Peyer's patch (tissue), 4 donors: ENCODE measurements around the gene TIMD4. TPM values are rescaled to one million over a fixed set of nuclear protein-coding genes. Genes with fewer than 3 reads are reported as not detected.
A peak's percentile ranks its signal among the peaks of the same experiment; 100 is the strongest.

Source experiments
- DNase-seq, 3 donors: peaks; one replicate each; pipeline ENCODE4 v3.0.0-alpha.2; 2017 to 2019
- H3K27ac ChIP-seq, 4 donors: fragments of 200-600 bp; sonication (generic); one replicate each; pipeline ENCODE4 v1.5.1; 2016 to 2019
- H3K27me3 ChIP-seq, 2 donors: fragments of 200-600 bp; sonication (generic); one replicate each; pipeline ENCODE4 v1.5.1; 2019
- H3K36me3 ChIP-seq, 3 donors: fragments of 200-600 bp; sonication (generic); one replicate each; pipeline ENCODE4 v1.5.1; 2016 to 2019
- H3K4me1 ChIP-seq, 4 donors: fragments of 200-600 bp; sonication (generic); one replicate each; pipeline ENCODE4 v1.5.1; 2016 to 2019
- H3K4me3 ChIP-seq, 4 donors: fragments of 200-600 bp; sonication (generic); 1 replicate in 3 of 4; 2 replicates in 1 of 4; pipeline ENCODE4 v1.5.1; 2016 to 2019; ENCODE audit warnings: mild to moderate bottlenecking in 1 of 4
- H3K9me3 ChIP-seq, 4 donors: fragments of 200-600 bp; sonication (generic); one replicate each; pipeline ENCODE4 v1.5.1; 2016 to 2019; ENCODE audit warnings: mild to moderate bottlenecking in 1 of 4
- POLR2A ChIP-seq, 2 donors: fragments of 450-650 bp; IDR thresholded peaks; one replicate each; pipeline ENCODE4 v1.5.1; 2017; ENCODE audit warnings: antibody characterized with exemption in 2 of 2, mild to moderate bottlenecking in 2 of 2, moderate library complexity in 2 of 2
- total RNA-seq, 4 donors: library from RNA; depleted of rRNA; stranded (reverse); fragments of >200 nt; gene quantifications; one replicate each; pipeline ENCODE4 v1.1.0, GENCODE V29; 2016
- TF ChIP-seq, protein P1 (sequence below), 6 experiments: fragments of 450-650 bp in 4 of 6; fragments of 200-600 bp in 2 of 6; sonication (generic) in 1 of 6; IDR thresholded peaks; one replicate each; pipeline ENCODE4 v1.5.1; 2017 to 2019; ENCODE audit warnings: antibody characterized with exemption in 6 of 6, mild to moderate bottlenecking in 3 of 6, moderate library complexity in 1 of 6

Gene TIMD4
- total RNA-seq, 4 donors from 2014 or later, result 2.5 TPM; not detected in 3

DNA sequence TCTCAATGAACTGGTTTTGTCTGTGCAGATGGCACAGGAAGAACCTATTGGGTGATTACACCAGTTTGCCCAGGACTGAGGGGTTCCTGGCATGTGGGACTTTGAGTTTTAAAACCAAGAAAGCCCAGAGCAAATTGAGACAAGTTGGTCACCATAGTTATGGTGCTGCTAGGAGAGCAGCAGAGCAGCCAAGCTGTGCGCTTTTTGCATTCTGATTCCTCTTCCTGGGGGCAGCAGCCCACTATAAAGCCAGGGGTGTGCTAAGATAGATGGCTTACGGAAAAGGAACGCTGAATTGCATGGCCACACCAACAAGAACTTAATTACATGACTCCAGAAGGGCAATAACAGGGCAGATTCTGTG lies 49.7 kb downstream of the TIMD4 start:
- no peak overlapping the region for H3K4me3 ChIP-seq
- H3K9me3 ChIP-seq, result no peaks in the 10 kb centered on the region
- no peaks in the 10 kb centered on the region for H3K27me3 ChIP-seq
- no peak for TF ChIP-seq POLR2A (IDR thresholded peaks at IDR 0.05)
- TF ChIP-seq, protein P1, sequence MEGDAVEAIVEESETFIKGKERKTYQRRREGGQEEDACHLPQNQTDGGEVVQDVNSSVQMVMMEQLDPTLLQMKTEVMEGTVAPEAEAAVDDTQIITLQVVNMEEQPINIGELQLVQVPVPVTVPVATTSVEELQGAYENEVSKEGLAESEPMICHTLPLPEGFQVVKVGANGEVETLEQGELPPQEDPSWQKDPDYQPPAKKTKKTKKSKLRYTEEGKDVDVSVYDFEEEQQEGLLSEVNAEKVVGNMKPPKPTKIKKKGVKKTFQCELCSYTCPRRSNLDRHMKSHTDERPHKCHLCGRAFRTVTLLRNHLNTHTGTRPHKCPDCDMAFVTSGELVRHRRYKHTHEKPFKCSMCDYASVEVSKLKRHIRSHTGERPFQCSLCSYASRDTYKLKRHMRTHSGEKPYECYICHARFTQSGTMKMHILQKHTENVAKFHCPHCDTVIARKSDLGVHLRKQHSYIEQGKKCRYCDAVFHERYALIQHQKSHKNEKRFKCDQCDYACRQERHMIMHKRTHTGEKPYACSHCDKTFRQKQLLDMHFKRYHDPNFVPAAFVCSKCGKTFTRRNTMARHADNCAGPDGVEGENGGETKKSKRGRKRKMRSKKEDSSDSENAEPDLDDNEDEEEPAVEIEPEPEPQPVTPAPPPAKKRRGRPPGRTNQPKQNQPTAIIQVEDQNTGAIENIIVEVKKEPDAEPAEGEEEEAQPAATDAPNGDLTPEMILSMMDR (IDR thresholded peaks at IDR 0.05), result no peak
- no peaks in the 10 kb centered on the region for H3K4me1 ChIP-seq
- H3K36me3 ChIP-seq, result no peaks in the 10 kb centered on the region
- peak overlapping the region in 3 of 4 donors; percentile 23 to 67 (median 52) for H3K27ac ChIP-seq
- no peak for DNase-seq

DNA sequence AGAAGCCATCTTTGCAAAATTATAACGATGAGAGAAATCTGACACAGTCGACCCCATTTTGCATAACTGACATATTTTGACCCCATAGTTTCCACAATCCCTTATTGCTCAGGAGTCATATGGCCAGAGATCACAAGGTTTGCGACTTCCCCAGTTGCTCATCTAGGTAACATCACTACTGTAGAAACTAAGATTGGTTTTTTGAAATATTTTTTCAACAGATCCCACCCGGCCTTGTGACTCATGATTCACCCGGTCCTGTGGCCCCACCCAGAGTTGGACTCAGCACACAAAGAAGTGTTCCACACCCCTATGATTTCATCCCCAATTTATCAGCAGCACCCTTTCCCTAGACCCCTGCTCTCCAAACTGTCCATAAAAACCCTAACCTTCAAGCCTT lies 50.2 kb downstream of the TIMD4 start:
- Histone ChIP-seq H3K27ac (peak overlapping the region in 1 of 4 donors; percentile 67), H3K9me3 (no peaks in the 10 kb centered on the region), H3K36me3 (no peaks in the 10 kb centered on the region), H3K4me1 (no peaks in the 10 kb centered on the region), H3K27me3 (no peaks in the 10 kb centered on the region), H3K4me3 (no peak overlapping the region)
- DNase-seq, result no peak
- no peak for TF ChIP-seq POLR2A (IDR thresholded peaks at IDR 0.05)
- TF ChIP-seq, protein P1 (IDR thresholded peaks at IDR 0.05), result no peak

DNA sequence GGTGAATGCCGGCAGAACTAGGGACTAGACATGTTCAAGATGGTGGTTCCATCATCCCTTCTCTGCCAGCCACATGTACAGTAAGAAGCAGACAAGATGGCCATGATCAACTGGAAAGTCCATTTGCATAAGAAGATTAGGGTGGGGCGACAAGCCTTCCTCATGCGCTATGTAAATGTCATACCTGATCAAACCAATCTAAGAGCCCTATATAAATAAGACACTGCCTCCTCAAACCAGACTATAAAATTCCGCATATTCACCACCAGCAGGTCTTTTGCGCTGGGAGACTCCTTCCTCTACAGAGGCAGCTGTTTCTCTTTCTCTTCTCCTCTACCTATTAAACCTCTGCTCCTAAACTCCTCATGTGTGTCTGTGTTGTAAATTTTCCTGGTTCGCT lies 53.8 kb downstream of the TIMD4 start:
- DNase-seq, result no peak
- no peak for TF ChIP-seq POLR2A (IDR thresholded peaks at IDR 0.05)
- TF ChIP-seq, protein P1 (IDR thresholded peaks at IDR 0.05), result no peak
- H3K4me3 ChIP-seq, result no peak overlapping the region

DNA sequence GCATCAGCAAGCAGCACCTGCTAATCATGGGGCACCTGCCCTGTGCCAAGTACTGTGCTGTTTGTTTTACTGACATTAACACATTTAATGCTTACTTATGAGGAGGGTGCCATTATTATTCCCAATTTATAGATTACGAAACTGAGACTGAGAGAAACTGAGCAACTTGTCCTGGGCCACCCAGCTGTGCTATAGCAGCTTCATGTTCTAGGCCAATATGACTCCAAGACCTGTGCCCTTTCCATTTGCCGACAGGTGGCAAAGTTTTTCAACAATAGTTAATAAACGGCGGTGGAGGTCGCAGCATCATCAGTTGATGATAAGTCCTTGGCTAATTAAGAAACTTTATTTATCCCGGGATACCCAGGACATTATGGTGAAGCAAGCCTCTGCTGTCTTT lies 55.4 kb downstream of the TIMD4 start:
- no peaks in the 10 kb centered on the region for H3K27me3 ChIP-seq
- H3K27ac ChIP-seq, result no peak overlapping the region
- no peak for DNase-seq
- H3K9me3 ChIP-seq, result no peaks in the 10 kb centered on the region
- H3K36me3 ChIP-seq, result no peaks in the 10 kb centered on the region
- H3K4me1 ChIP-seq, result no peaks in the 10 kb centered on the region
- TF ChIP-seq, protein P1 (IDR thresholded peaks at IDR 0.05), result no peak
- TF ChIP-seq POLR2A (IDR thresholded peaks at IDR 0.05), result no peak
- no peak overlapping the region for H3K4me3 ChIP-seq

More for the DNA sequence above, 53.8 kb downstream of the TIMD4 start:
- no peaks in the 10 kb centered on the region for H3K9me3 ChIP-seq
- no peaks in the 10 kb centered on the region for H3K27me3 ChIP-seq
- H3K4me1 ChIP-seq, result no peaks in the 10 kb centered on the region
- no peak overlapping the region for H3K27ac ChIP-seq
- no peaks in the 10 kb centered on the region for H3K36me3 ChIP-seq

DNA sequence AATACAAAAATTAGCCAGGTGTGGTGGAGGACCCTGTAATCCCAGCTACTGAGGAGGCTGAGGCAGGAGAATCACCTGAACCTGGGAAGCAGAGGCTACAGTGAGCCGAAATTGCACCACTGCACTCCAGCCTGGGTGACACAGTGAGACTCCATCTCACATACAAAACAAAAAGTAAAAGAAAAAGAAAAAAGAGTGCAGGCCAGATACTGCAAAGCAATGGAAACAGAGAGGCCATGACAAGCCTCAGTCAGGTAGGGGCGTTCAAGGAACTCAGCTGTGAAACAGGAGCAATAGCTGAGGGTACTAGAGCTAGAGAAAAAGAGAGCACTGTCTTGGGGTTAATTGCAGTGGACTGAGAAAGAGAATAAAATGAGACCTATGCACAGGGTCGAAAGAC lies 56.2 kb downstream of the TIMD4 start:
- H3K4me1 ChIP-seq, result no peaks in the 10 kb centered on the region
- no peaks in the 10 kb centered on the region for H3K9me3 ChIP-seq
- no peak overlapping the region for H3K27ac ChIP-seq
- TF ChIP-seq, protein P1 (IDR thresholded peaks at IDR 0.05), result no peak
- TF ChIP-seq POLR2A (IDR thresholded peaks at IDR 0.05), result no peak
- H3K27me3 ChIP-seq, result no peaks in the 10 kb centered on the region
- H3K4me3 ChIP-seq, result no peak overlapping the region
- no peaks in the 10 kb centered on the region for H3K36me3 ChIP-seq
- DNase-seq, result no peak

DNA sequence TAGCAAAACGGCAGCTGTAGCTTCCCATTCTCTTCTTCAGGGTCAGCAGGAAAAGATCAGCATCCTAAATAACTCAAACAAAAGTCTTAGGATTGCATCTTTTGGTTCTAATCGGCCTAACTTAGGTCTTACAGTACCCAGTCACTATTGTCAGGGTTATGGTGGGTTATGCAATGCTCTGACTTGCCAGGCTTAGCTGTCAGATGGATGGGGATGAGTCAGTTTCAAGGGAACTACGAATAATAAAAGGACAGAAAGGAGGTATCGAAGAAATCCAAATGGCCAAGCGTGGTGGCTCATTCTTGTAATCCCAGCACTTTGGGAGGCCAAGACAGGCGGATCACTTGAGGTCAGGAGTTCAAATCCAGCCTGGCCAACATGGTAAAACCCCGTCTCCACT lies 66.5 kb downstream of the TIMD4 start:
- no peaks in the 10 kb centered on the region for H3K36me3 ChIP-seq
- H3K27ac ChIP-seq, result no peak overlapping the region
- H3K4me1 ChIP-seq, result no peaks in the 10 kb centered on the region
- TF ChIP-seq, protein P1 (IDR thresholded peaks at IDR 0.05), result no peak
- TF ChIP-seq POLR2A (IDR thresholded peaks at IDR 0.05), result no peak
- no peaks in the 10 kb centered on the region for H3K9me3 ChIP-seq
- H3K4me3 ChIP-seq, result no peak overlapping the region
- no peaks in the 10 kb centered on the region for H3K27me3 ChIP-seq
- no peak for DNase-seq
